ENCODE results near the gene CDT1.
"Not testable (repeated sequence)": the region's sequence is repeated elsewhere in the genome, so short reads cannot be mapped to it uniquely, and the experiment has no call there.

The CDT1 gene

GRCh38 chr16:88820385-88821025, 16.9 kb downstream of the CDT1 start:
- no peak for DNase-seq

GRCh38 chr16:88821168-88821850, 17.7 kb downstream of the CDT1 start:
- DNase-seq: no peak

GRCh38 chr16:88822281-88823040, 18.9 kb downstream of the CDT1 start:
- DNase-seq: no peak

GRCh38 chr16:88823646-88824045, 20.1 kb downstream of the CDT1 start:
- not testable (repeated sequence) for DNase-seq

GRCh38 chr16:88824256-88825077, 20.9 kb downstream of the CDT1 start:
- DNase-seq: no peak

GRCh38 chr16:88825146-88825545, 21.6 kb downstream of the CDT1 start:
- no peak for DNase-seq

- DNase-seq: no peak
Measured at GRCh38 chr16:88826070-88826840, 22.7 kb downstream of the CDT1 start.

- DNase-seq: no peak
Measured at GRCh38 chr16:88827727-88828126, 24.1 kb downstream of the CDT1 start.

GRCh38 chr16:88828711-88829110, 25.1 kb downstream of the CDT1 start:
- no peak for DNase-seq

GRCh38 chr16:88830258-88830657, 26.7 kb downstream of the CDT1 start:
- peak; percentile 24 for DNase-seq

- no peak for DNase-seq
Measured at GRCh38 chr16:88830783-88831182, 27.2 kb downstream of the CDT1 start.

- no peak for DNase-seq
Measured at GRCh38 chr16:88831838-88832237, 28.2 kb downstream of the CDT1 start.

- no peak for DNase-seq
Measured at GRCh38 chr16:88833086-88833485, 29.5 kb downstream of the CDT1 start.

GRCh38 chr16:88834670-88835069, 31.1 kb downstream of the CDT1 start:
- DNase-seq: no peak

GRCh38 chr16:88835383-88835782, 31.8 kb downstream of the CDT1 start:
- DNase-seq: no peak

GRCh38 chr16:88835818-88836217, 32.2 kb downstream of the CDT1 start:
- no peak for DNase-seq

- no peak for DNase-seq
Measured at GRCh38 chr16:88836791-88837190, 33.2 kb downstream of the CDT1 start.

- no peak for DNase-seq
Measured at GRCh38 chr16:88837806-88838205, 34.2 kb downstream of the CDT1 start.

- DNase-seq: no peak
Measured at GRCh38 chr16:88838566-88838965, 35.0 kb downstream of the CDT1 start.

GRCh38 chr16:88839026-88839529, 35.5 kb downstream of the CDT1 start:
- DNase-seq: no peak

GRCh38 chr16:88839745-88840599, 36.4 kb downstream of the CDT1 start:
- DNase-seq: no peak

Measured in NCI-H2171 treated with DMSO at 0.1 percent for 48 hours (cell line).